HepG2 (cell line): ENCODE data around the gene NUP62. TPM values are rescaled to one million over a fixed set of nuclear protein-coding genes. Genes with fewer than 3 reads are reported as not detected.

Source experiments
- HBP1 ChIP-seq: IDR thresholded peaks from 2 replicates; pipeline ENCODE4 v1.6.1; 2016; ENCODE audit warnings: low read depth, control low read depth
- HNF4G ChIP-seq, 2 experiments: sonication (generic) in 1 of 2; formaldehyde crosslinking in 1 of 2; IDR thresholded peaks; 2 replicates each; pipeline versions ENCODE4 v1.4.0 to v1.6.1; 2011 to 2020; ENCODE audit warnings: borderline replicate concordance in 2 of 2, low read depth in 2 of 2, mild to moderate bottlenecking in 2 of 2, low read length in 1 of 2, missing genetic modification reagents in 1 of 2, moderate library complexity in 1 of 2
- KLF6 ChIP-seq: IDR thresholded peaks from 2 replicates; pipeline ENCODE4 v1.8.0; 2016; ENCODE audit warnings: missing biosample characterization, missing genetic modification reagents
- PRDM4 ChIP-seq: sonication (generic); formaldehyde crosslinking; IDR thresholded peaks from 2 replicates; pipeline ENCODE4 v1.9.0; 2021; ENCODE audit warnings: missing genetic modification reagents, borderline replicate concordance
- SALL1 ChIP-seq: sonication (generic); formaldehyde crosslinking; IDR thresholded peaks from 2 replicates; pipeline ENCODE4 v1.8.0; 2022; ENCODE audit warnings: mild to moderate bottlenecking, missing genetic modification reagents
- SMAD1 ChIP-seq: sonication (generic); formaldehyde crosslinking; IDR thresholded peaks from 2 replicates; pipeline ENCODE4 v1.4.0; 2020; ENCODE audit warnings: missing genetic modification reagents, low read depth, mild to moderate bottlenecking, borderline replicate concordance
- SMYD3 ChIP-seq: sonication (generic); formaldehyde crosslinking; IDR thresholded peaks from 2 replicates; pipeline ENCODE4 v1.8.1; 2023; ENCODE audit warnings: mild to moderate bottlenecking, missing genetic modification reagents
- TBX2 ChIP-seq: sonication (generic); formaldehyde crosslinking; IDR thresholded peaks from 2 replicates; pipeline ENCODE4 v1.5.0; 2020; ENCODE audit warnings: missing genetic modification reagents, mild to moderate bottlenecking, borderline replicate concordance
- TCF7 ChIP-seq: sonication (generic); IDR thresholded peaks from 2 replicates; pipeline ENCODE4 v1.6.1; 2016; ENCODE audit warnings: antibody characterized with exemption, low read depth
- TOE1 ChIP-seq: sonication (generic); formaldehyde crosslinking; IDR thresholded peaks from 2 replicates; pipeline ENCODE4 v1.4.0; 2020; ENCODE audit warnings: mild to moderate bottlenecking, missing genetic modification reagents
- TSC22D2 ChIP-seq: sonication (generic); formaldehyde crosslinking; IDR thresholded peaks from 2 replicates; pipeline ENCODE4 v1.5.1; 2020; ENCODE audit warnings: missing genetic modification reagents, mild to moderate bottlenecking, borderline replicate concordance
- XRCC5 ChIP-seq: fragments of 200-400 bp; formaldehyde crosslinking; optimal IDR thresholded peaks from 2 replicates; pipeline ENCODE3; 2017; ENCODE audit warnings: mild to moderate bottlenecking, low read length
- ZMAT5 ChIP-seq: sonication (generic); formaldehyde crosslinking; IDR thresholded peaks from 2 replicates; pipeline ENCODE4 v1.5.0; 2020; ENCODE audit warnings: mild to moderate bottlenecking, low read depth, missing genetic modification reagents, borderline replicate concordance
- ZNF34 ChIP-seq: sonication (generic); formaldehyde crosslinking; IDR thresholded peaks from 2 replicates; pipeline ENCODE4 v1.4.0; 2020; ENCODE audit warnings: mild to moderate bottlenecking, missing genetic modification reagents, borderline replicate concordance
- ZNF609 ChIP-seq: sonication (generic); formaldehyde crosslinking; IDR thresholded peaks from 2 replicates; pipeline ENCODE4 v1.4.0; 2020; ENCODE audit warnings: mild to moderate bottlenecking, missing genetic modification reagents, borderline replicate concordance
- ZNF674 ChIP-seq: sonication (generic); formaldehyde crosslinking; IDR thresholded peaks from 2 replicates; pipeline ENCODE4 v1.5.0; 2020; ENCODE audit warnings: low read depth, mild to moderate bottlenecking, missing genetic modification reagents
- ZNF704 ChIP-seq: sonication (generic); formaldehyde crosslinking; IDR thresholded peaks from 2 replicates; pipeline ENCODE4 v1.8.1; 2023; ENCODE audit warnings: mild to moderate bottlenecking, inconsistent platforms, moderate library complexity, missing genetic modification reagents, borderline replicate concordance
- ZNF792 ChIP-seq: IDR thresholded peaks from 2 replicates; pipeline ENCODE4 v1.6.1; 2016
- polyA plus RNA-seq, 8 experiments: library from polyadenylated mRNA; depleted of rRNA in 3 of 8; stranded (reverse) in 7 of 8; unstranded in 1 of 8; fragments of >200 nt; fragmentation: Illumina TruSeq in 4 of 8; extraction: Trizol in 4 of 8; gene quantifications; 2 replicates each; pipeline versions ENCODE4 v1.2.1 to v1.2.3, GENCODE V29; 2011 to 2016; ENCODE audit warnings: low read depth in 4 of 8, missing spikeins in 1 of 8, mixed read lengths in 1 of 8; ENCODE audit not compliant: insufficient read depth in 1 of 8
- total RNA-seq, 5 experiments: library from RNA; depleted of rRNA; stranded (reverse); fragments of >200 nt; fragmentation: Illumina TruSeq; extraction: Trizol; gene quantifications; 2 replicates each; pipeline ENCODE4 v1.2.3, GENCODE V29; 2016; ENCODE audit warnings: low read depth in 1 of 5

NUP62 gene
- total and polyA plus RNA-seq, 2 of the 13 experiments (the other 11 are each of a cell fraction or from before 2014, with no cell fraction given): 16.5 to 41.5 TPM

- no peak; the same call in 1 of the 2 replicates for TF ChIP-seq KLF6
- TF ChIP-seq HBP1 (CRISPR knock-in tag): no peak
- peak; percentile 51; the same call in 1 of the 2 replicates for TF ChIP-seq ZNF609
- TF ChIP-seq HNF4G (IDR thresholded peaks at IDR 0.05; ENCODE audit: borderline replicate concordance, low read depth, low read length): no peak
- no peak for TF ChIP-seq HNF4G (CRISPR knock-in tag; IDR thresholded peaks at IDR 0.05; ENCODE audit: borderline replicate concordance, low read depth)
- TF ChIP-seq SMYD3 (CRISPR knock-in tag): no peak; the same call in 1 of the 2 replicates
- 0 out of 2 replicates have a peak, but pooled peaks have one; percentile 45 for TF ChIP-seq ZNF34
- TF ChIP-seq TBX2 (CRISPR knock-in tag): peak; percentile 61; the same call in 1 of the 2 replicates
- peak; percentile 49 for TF ChIP-seq SALL1 (CRISPR knock-in tag)
- 0 out of 2 replicates have a peak, but pooled peaks have one; percentile 18 for TF ChIP-seq TSC22D2 (CRISPR knock-in tag)
- TF ChIP-seq XRCC5: no peak
- TF ChIP-seq SMAD1 (CRISPR knock-in tag): no peak
- no peak for TF ChIP-seq ZNF792 (CRISPR knock-in tag)
- TF ChIP-seq ZNF674: peak; percentile 84; the same call in 1 of the 2 replicates
- no peak; the same call in 1 of the 2 replicates for TF ChIP-seq TOE1 (CRISPR knock-in tag)
- TF ChIP-seq PRDM4: no peak
- TF ChIP-seq ZMAT5 (CRISPR knock-in tag): no peak
- 0 out of 2 replicates have a peak, but pooled peaks have one; percentile 49 for TF ChIP-seq ZNF704
- TF ChIP-seq TCF7: no peak
Measured at GRCh38 chr19:49876422-49877019, 52.8 kb downstream of the NUP62 start (continued).
